MM.1S (cell line): Measurements from ENCODE around the gene CFAP74.

Source experiments
- EZH2 ChIP-seq: fragments of 300-600 bp; sonication (generic); optimal IDR thresholded peaks from 2 replicates; pipeline ENCODE3; 2017; ENCODE audit warnings: low read depth, mild to moderate bottlenecking, antibody characterized with exemption, low read length, mixed read lengths
- TF ChIP-seq, protein P1 (sequence below): fragments of 300-600 bp; sonication (generic); IDR thresholded peaks from 2 replicates; pipeline ENCODE4 v1.5.1; 2016; ENCODE audit warnings: antibody characterized with exemption, low read length, mixed read lengths

- TF ChIP-seq, protein P1, sequence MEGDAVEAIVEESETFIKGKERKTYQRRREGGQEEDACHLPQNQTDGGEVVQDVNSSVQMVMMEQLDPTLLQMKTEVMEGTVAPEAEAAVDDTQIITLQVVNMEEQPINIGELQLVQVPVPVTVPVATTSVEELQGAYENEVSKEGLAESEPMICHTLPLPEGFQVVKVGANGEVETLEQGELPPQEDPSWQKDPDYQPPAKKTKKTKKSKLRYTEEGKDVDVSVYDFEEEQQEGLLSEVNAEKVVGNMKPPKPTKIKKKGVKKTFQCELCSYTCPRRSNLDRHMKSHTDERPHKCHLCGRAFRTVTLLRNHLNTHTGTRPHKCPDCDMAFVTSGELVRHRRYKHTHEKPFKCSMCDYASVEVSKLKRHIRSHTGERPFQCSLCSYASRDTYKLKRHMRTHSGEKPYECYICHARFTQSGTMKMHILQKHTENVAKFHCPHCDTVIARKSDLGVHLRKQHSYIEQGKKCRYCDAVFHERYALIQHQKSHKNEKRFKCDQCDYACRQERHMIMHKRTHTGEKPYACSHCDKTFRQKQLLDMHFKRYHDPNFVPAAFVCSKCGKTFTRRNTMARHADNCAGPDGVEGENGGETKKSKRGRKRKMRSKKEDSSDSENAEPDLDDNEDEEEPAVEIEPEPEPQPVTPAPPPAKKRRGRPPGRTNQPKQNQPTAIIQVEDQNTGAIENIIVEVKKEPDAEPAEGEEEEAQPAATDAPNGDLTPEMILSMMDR, result no peak
- no peak for TF ChIP-seq EZH2
Observed at GRCh38 chr1:1929639-1930545, 73.7 kb downstream of the CFAP74 start.
